Activated naive CD8-positive, alpha-beta T cell treated with anti-CD3 and anti-CD28 coated beads, Interleukin-2, amount 10 ng/mL, durations not matched to agents 7 days and 5 days (primary cell): ENCODE measurements around the gene FTSJ1. TPM values are rescaled to one million over a fixed set of nuclear protein-coding genes. Genes with fewer than 3 reads are reported as not detected.

Experiments
- ATAC-seq: fragments of 150-1000 bp; cut with Tn5 transposase; one replicate; pipeline ENCODE4 v1.10.0; 2021; ENCODE audit warnings: low read depth, moderate library complexity
- POLR2A ChIA-PET: fragments of 350-600 bp; sonication (Branson Sonifier 250); formaldehyde crosslinking; loops from one replicate; lab custom pipeline; 2021; ENCODE audit warnings: antibody characterized with exemption; lab: Charles Lee
- DNase-seq: peaks from one replicate; pipeline ENCODE4 v3.0.0; 2021
- H3K27ac Mint-ChIP-seq: one replicate; pipeline ENCODE4 v1.8.0; 2022; ENCODE audit warnings: mild to moderate bottlenecking, mixed read lengths
- H3K27me3 Mint-ChIP-seq: one replicate; pipeline ENCODE4 v1.8.0; 2022; ENCODE audit warnings: mild to moderate bottlenecking, moderate library complexity, mixed read lengths
- H3K36me3 Mint-ChIP-seq: one replicate; pipeline ENCODE4 v1.8.0; 2021; ENCODE audit warnings: mild to moderate bottlenecking, mixed read lengths
- H3K4me1 Mint-ChIP-seq: one replicate; pipeline ENCODE4 v1.8.0; 2021; ENCODE audit warnings: mixed read lengths
- H3K4me3 Mint-ChIP-seq: one replicate; pipeline ENCODE4 v1.8.0; 2022; ENCODE audit warnings: mild to moderate bottlenecking, moderate library complexity, mixed read lengths
- H3K9me3 Mint-ChIP-seq: one replicate; pipeline ENCODE4 v1.8.0; 2021; ENCODE audit warnings: mixed read lengths
- total RNA-seq, 2 experiments: library from RNA; stranded (reverse); gene quantifications; one replicate each; pipeline ENCODE4 v1.2.3, GENCODE V29; 2021

FTSJ1 gene
- total RNA-seq, 2 experiments from 2014 or later, result 56.2 to 59.2 TPM

DNA sequence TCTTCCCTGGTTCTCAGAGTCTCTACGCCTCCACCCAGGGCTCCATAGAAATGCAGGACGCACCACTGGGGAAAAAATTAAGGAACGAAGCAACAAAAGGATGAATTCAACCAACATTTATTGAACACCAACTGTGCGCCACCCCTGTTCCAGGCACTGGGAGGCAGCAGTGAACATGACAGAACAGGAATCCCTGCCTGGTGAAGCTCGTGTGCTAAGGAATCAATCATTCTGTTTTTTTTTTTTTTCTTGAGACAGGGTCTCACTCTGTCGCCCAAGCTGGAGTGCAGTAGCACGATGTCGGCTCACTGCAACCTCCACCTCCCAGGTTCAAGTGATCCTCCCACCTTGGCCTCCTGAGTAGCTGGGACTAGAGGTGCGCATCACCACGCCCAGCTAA lies 1.9 kb upstream of the FTSJ1 start:
- Mint-ChIP-seq H3K27me3 (no peaks in the 10 kb centered on the region), H3K4me3 (peak overlapping the region; percentile 25), H3K4me1 (peaks cover 33% of the 10 kb centered on the region), H3K36me3 (peaks cover 2% of the 10 kb centered on the region), H3K9me3 (no peaks in the 10 kb centered on the region), H3K27ac (peak overlapping the region; percentile 54)
- POLR2A ChIA-PET, result interaction anchor here (0.7 to 1.9 kb wide), 6 partner anchors 34 to 100 kb away, joined by 3 to 11 read pairs (median 4); partner anchors contain the start of genes EBP, PORCN and RBM3
- no peak for ATAC-seq
- DNase-seq, result no peak

DNA sequence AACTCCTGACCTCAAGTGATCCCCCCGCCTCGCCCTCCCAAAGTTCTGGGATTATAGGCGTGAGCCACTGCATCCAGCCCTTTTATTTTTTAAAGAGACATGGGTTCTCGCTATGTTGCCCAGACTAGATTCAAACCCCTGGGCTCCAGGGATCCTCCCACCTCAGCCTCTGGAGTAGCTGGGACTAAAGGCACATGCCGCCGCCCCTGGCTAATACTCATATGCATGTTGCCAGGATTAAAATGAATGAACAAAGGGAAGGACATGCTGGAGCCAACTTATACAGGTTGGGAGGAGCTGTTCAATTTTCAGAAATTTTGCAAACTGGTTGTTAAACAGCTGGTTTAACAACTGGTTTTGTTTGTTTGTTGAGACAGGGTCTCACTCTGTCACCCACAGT lies 1.4 kb upstream of the FTSJ1 start:
- Mint-ChIP-seq H3K27me3 (no peaks in the 10 kb centered on the region), H3K36me3 (peaks cover 3% of the 10 kb centered on the region), H3K9me3 (no peaks in the 10 kb centered on the region), H3K4me3 (peak overlapping the region; percentile 96), H3K4me1 (peaks cover 30% of the 10 kb centered on the region), H3K27ac (peak overlapping the region; percentile 97)
- DNase-seq (no peak), ATAC-seq (no peak)
- POLR2A ChIA-PET, result interaction anchor here (0.8 to 1.9 kb wide), 6 partner anchors 34 to 100 kb away, joined by 3 to 11 read pairs (median 4); partner anchors contain the start of genes EBP, PORCN, RBM3 and TBC1D25

GRCh38 chrX:48475296-48475695 lies 703 bp upstream of the FTSJ1 start:
- DNase-seq (no peak), ATAC-seq (no peak)
- POLR2A ChIA-PET, result interaction anchor here (1.1 to 1.9 kb wide), 5 partner anchors 46 to 99 kb away, joined by 3 to 11 read pairs (median 4); partner anchors contain the start of genes EBP, RBM3 and TBC1D25
- Mint-ChIP-seq H3K4me1 (peaks cover 27% of the 10 kb centered on the region), H3K36me3 (peaks cover 3% of the 10 kb centered on the region), H3K27ac (peak overlapping the region; percentile 97), H3K27me3 (no peaks in the 10 kb centered on the region), H3K9me3 (no peaks in the 10 kb centered on the region), H3K4me3 (peak overlapping the region; percentile 96)

DNA sequence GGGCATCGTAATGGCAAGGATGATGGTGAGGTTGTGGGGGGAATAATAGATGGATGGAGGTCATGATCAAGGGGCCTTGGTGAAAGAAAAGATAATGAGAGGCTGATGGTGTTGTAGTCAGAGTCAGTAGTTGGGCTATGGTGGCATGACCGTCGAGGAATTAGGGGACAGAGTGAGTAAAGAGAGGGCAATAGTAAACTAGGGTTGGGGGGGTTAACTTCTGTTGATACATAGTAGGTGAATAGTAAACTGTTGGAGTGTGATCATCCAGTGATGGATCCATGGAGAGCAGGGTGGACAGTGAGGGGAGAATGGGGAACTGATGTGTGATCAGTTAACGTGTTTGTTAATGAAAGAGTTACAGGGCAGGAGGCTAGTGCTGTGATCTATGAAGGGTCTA lies 920 bp downstream of the FTSJ1 start:
- no peak for DNase-seq
- Mint-ChIP-seq H3K27me3 (no peaks in the 10 kb centered on the region), H3K4me3 (peak overlapping the region; percentile 96), H3K27ac (peak overlapping the region; percentile 97), H3K36me3 (peaks cover 3% of the 10 kb centered on the region), H3K4me1 (peaks cover 29% of the 10 kb centered on the region), H3K9me3 (no peaks in the 10 kb centered on the region)
- ATAC-seq, result no peak
- POLR2A ChIA-PET, result no interaction called here

- Mint-ChIP-seq H3K4me1 (peaks cover 29% of the 10 kb centered on the region), H3K27me3 (no peaks in the 10 kb centered on the region), H3K4me3 (peak overlapping the region; percentile 96), H3K9me3 (no peaks in the 10 kb centered on the region), H3K27ac (peak overlapping the region; percentile 97), H3K36me3 (peaks cover 3% of the 10 kb centered on the region)
- no peak for DNase-seq
- no peak for ATAC-seq
- POLR2A ChIA-PET, result interaction anchor here (0.5 kb wide), 2 partner anchors 44 to 89 kb away, joined by 3 to 4 read pairs; no protein-coding TSS in a partner anchor
Observed at GRCh38 chrX:48477960-48478755, 2.2 kb downstream of the FTSJ1 start.

DNA sequence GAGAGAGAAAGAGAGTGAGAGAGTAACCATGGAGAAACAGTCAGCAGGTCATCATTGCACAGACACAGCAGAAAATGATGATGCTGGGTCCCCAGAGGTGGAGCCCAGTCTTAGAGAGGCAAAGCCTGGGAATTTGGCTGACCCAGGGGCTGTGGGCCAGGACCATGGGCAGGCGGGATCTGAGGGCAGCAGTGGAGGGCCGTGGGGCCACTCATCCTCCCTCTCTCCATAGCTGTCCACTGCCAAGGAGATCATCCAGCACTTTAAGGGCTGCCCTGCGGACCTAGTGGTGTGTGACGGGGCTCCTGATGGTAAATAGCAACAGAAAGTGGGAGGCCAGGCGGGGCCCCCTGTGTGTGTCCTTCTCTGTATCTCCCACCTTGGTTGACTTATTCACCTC lies 2.8 kb downstream of the FTSJ1 start:
- Mint-ChIP-seq H3K27me3 (no peaks in the 10 kb centered on the region), H3K4me3 (no peak overlapping the region), H3K9me3 (no peaks in the 10 kb centered on the region), H3K36me3 (peaks cover 3% of the 10 kb centered on the region), H3K27ac (no peak overlapping the region), H3K4me1 (peaks cover 29% of the 10 kb centered on the region)
- ATAC-seq, result no peak
- DNase-seq, result no peak
- POLR2A ChIA-PET, result interaction anchor here (0.5 kb wide), 2 partner anchors 43 to 89 kb away, joined by 3 to 4 read pairs; no protein-coding TSS in a partner anchor

DNA sequence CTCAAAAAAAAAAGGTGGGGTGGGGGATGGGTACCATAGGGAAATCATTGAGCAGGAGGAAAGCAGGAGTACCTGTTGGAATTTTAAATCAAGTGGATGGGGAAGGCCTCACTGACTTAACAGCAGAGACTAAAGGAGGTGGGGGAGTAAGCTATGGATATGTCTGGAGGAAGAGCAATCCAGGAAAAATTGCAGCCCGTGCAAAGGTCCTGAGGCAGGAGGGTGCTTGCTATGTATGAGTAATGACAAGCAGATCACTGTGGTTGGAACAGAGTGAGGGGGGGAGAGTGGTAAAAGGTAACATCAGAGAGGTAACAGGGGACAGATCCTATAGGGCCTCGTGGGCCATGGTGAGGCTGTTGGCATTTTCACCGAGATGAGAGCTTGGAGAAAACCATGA lies 4.1 kb downstream of the FTSJ1 start:
- Mint-ChIP-seq H3K4me1 (peaks cover 23% of the 10 kb centered on the region), H3K36me3 (peaks cover 3% of the 10 kb centered on the region), H3K27me3 (no peaks in the 10 kb centered on the region), H3K4me3 (no peak overlapping the region), H3K27ac (no peak overlapping the region), H3K9me3 (no peaks in the 10 kb centered on the region)
- ATAC-seq (no peak), DNase-seq (no peak)
- POLR2A ChIA-PET, result no interaction called here

- Mint-ChIP-seq H3K9me3 (no peaks in the 10 kb centered on the region), H3K4me1 (peaks cover 23% of the 10 kb centered on the region), H3K4me3 (no peak overlapping the region), H3K36me3 (peaks cover 3% of the 10 kb centered on the region), H3K27me3 (no peaks in the 10 kb centered on the region), H3K27ac (peak overlapping the region; percentile 61)
- DNase-seq (no peak), ATAC-seq (no peak)
- POLR2A ChIA-PET, result no interaction called here
Observed at GRCh38 chrX:48480583-48480982, 4.6 kb downstream of the FTSJ1 start.

- POLR2A ChIA-PET, result no interaction called here
- peaks cover 2% of the 10 kb centered on the region for H3K36me3 Mint-ChIP-seq
- H3K4me1 Mint-ChIP-seq, result peaks cover 10% of the 10 kb centered on the region
- no peak overlapping the region for H3K27ac Mint-ChIP-seq
- H3K27me3 Mint-ChIP-seq, result no peaks in the 10 kb centered on the region
- no peaks in the 10 kb centered on the region for H3K9me3 Mint-ChIP-seq
- no peak for DNase-seq
- no peak for ATAC-seq
- no peak overlapping the region for H3K4me3 Mint-ChIP-seq
Observed at GRCh38 chrX:48482526-48482925, 6.5 kb downstream of the FTSJ1 start.

- H3K27me3 Mint-ChIP-seq, result no peaks in the 10 kb centered on the region
- POLR2A ChIA-PET, result no interaction called here
- no peak overlapping the region for H3K4me3 Mint-ChIP-seq
- no peak for ATAC-seq
- no peaks in the 10 kb centered on the region for H3K36me3 Mint-ChIP-seq
- H3K4me1 Mint-ChIP-seq, result no peaks in the 10 kb centered on the region
- no peak overlapping the region for H3K27ac Mint-ChIP-seq
- no peaks in the 10 kb centered on the region for H3K9me3 Mint-ChIP-seq
- no peak for DNase-seq
Observed at GRCh38 chrX:48487362-48487798, 11.4 kb downstream of the FTSJ1 start.

- H3K27me3 Mint-ChIP-seq, result no peaks in the 10 kb centered on the region
- no peaks in the 10 kb centered on the region for H3K36me3 Mint-ChIP-seq
- no peaks in the 10 kb centered on the region for H3K9me3 Mint-ChIP-seq
- no peak overlapping the region for H3K27ac Mint-ChIP-seq
- POLR2A ChIA-PET, result no interaction called here
- no peak overlapping the region for H3K4me3 Mint-ChIP-seq
- DNase-seq (no peak), ATAC-seq (no peak)
- no peaks in the 10 kb centered on the region for H3K4me1 Mint-ChIP-seq
Observed at GRCh38 chrX:48488034-48488433, 12.0 kb downstream of the FTSJ1 start.

DNA sequence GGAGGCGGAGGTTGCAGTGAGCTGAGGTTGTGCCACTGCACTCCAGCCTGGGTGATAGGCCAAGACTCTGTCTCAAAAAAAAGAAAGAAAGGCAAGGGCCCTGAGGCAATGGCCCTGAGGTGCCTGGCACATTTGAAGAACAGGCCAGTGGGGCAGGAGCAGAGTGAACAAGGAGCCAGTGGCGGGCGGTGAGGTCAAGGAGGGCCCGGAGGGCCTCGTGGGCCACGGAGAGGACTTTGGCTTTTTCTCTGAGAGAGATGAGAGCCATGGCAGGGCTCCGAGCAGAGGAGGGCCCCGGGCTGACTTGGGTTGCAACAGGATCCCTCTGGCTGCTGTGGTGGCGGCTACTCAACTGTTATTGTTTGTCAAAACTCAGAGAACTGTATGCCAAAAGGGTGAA lies 13.3 kb downstream of the FTSJ1 start:
- POLR2A ChIA-PET, result no interaction called here
- no peaks in the 10 kb centered on the region for H3K4me1 Mint-ChIP-seq
- H3K36me3 Mint-ChIP-seq, result no peaks in the 10 kb centered on the region
- ATAC-seq (no peak), DNase-seq (no peak)
- H3K27ac Mint-ChIP-seq, result no peak overlapping the region
- no peak overlapping the region for H3K4me3 Mint-ChIP-seq
- no peaks in the 10 kb centered on the region for H3K9me3 Mint-ChIP-seq
- no peaks in the 10 kb centered on the region for H3K27me3 Mint-ChIP-seq

DNA sequence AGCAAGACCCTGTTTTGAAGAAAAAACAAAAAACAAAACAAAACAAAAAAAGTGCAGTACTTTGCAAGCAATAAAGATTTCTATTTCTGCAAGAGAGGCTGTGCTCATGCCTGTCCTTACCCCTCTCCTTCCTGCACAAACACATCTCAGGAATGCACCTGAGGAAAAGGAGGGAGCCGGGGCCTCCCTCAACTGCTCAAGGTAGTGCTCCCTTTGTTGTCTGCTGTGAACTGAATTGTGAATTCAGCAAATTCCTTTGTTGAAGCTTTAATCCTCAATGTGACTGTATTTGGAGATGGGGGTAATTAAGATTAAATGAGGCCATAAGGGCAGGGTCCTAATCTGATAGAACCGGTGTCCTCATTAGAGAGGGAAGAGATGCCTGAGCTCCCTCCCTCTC lies 13.9 kb downstream of the FTSJ1 start:
- H3K4me3 Mint-ChIP-seq, result no peak overlapping the region
- DNase-seq (no peak), ATAC-seq (no peak)
- no peaks in the 10 kb centered on the region for H3K27me3 Mint-ChIP-seq
- no peak overlapping the region for H3K27ac Mint-ChIP-seq
- H3K9me3 Mint-ChIP-seq, result no peaks in the 10 kb centered on the region
- POLR2A ChIA-PET, result no interaction called here
- H3K36me3 Mint-ChIP-seq, result no peaks in the 10 kb centered on the region
- H3K4me1 Mint-ChIP-seq, result no peaks in the 10 kb centered on the region

GRCh38 chrX:48490661-48491060 lies 14.7 kb downstream of the FTSJ1 start:
- ATAC-seq, result no peak
- DNase-seq, result no peak
- no peaks in the 10 kb centered on the region for H3K4me1 Mint-ChIP-seq
- POLR2A ChIA-PET, result no interaction called here
- H3K9me3 Mint-ChIP-seq, result no peaks in the 10 kb centered on the region
- H3K27ac Mint-ChIP-seq, result no peak overlapping the region
- H3K36me3 Mint-ChIP-seq, result no peaks in the 10 kb centered on the region
- no peak overlapping the region for H3K4me3 Mint-ChIP-seq
- no peaks in the 10 kb centered on the region for H3K27me3 Mint-ChIP-seq
